Measurements from ENCODE around the gene SLC35E1. TPM values are rescaled to one million over a fixed set of nuclear protein-coding genes. Genes with fewer than 3 reads are reported as not detected.
A peak's percentile ranks its signal among the peaks of the same experiment; 100 is the strongest.

The SLC35E1 gene
- total RNA-seq, 3 donors from 2014 or later = 33.0 to 44.9 (median 39.2) TPM

- Histone ChIP-seq H3K36me3 (no peaks in the 10 kb centered on the region), H3K9me3 (no peaks in the 10 kb centered on the region), H3K27me3 (no peaks in the 10 kb centered on the region), H3K27ac (no peak overlapping the region), H3K4me1 (peaks cover 0 to 9% of the 10 kb centered on the region in 2 donors), H3K4me3 (no peak overlapping the region)
- DNase-seq (ENCODE audit: low spot score in 2 of 2) = no peak
- intact Hi-C loops (cut with DNase I; ENCODE audit: low total_unique reads) = no loop called here
- TF ChIP-seq POLR2A (IDR thresholded peaks at IDR 0.05) (no peak), POLR2AphosphoS5 (IDR thresholded peaks at IDR 0.05) (no peak), CTCF (IDR thresholded peaks at IDR 0.05) (no peak)
Observed at GRCh38 chr19:16618248-16618647, 46.0 kb upstream of the SLC35E1 start.

GRCh38 chr19:16615808-16616207, 43.6 kb upstream of the SLC35E1 start:
- TF ChIP-seq CTCF (IDR thresholded peaks at IDR 0.05) = no peak
- TF ChIP-seq POLR2AphosphoS5 (IDR thresholded peaks at IDR 0.05) = no peak
- TF ChIP-seq POLR2A (IDR thresholded peaks at IDR 0.05) = no peak
- Histone ChIP-seq H3K36me3 (no peaks in the 10 kb centered on the region), H3K4me1 (peaks cover 0 to 9% of the 10 kb centered on the region in 2 donors), H3K27ac (no peak overlapping the region), H3K4me3 (no peak overlapping the region), H3K9me3 (no peaks in the 10 kb centered on the region), H3K27me3 (no peaks in the 10 kb centered on the region)
- DNase-seq (ENCODE audit: low spot score in 2 of 2) = no peak
- intact Hi-C loops (cut with DNase I; ENCODE audit: low total_unique reads) = no loop called here

- Histone ChIP-seq H3K27ac (no peak overlapping the region), H3K4me1 (peaks cover 0 to 5% of the 10 kb centered on the region in 2 donors), H3K9me3 (no peaks in the 10 kb centered on the region), H3K36me3 (no peaks in the 10 kb centered on the region), H3K27me3 (no peaks in the 10 kb centered on the region), H3K4me3 (no peak overlapping the region)
- intact Hi-C loops (cut with DNase I; ENCODE audit: low total_unique reads) = no loop called here
- DNase-seq (ENCODE audit: low spot score in 2 of 2) = no peak
- no peak for TF ChIP-seq CTCF (IDR thresholded peaks at IDR 0.05)
- TF ChIP-seq POLR2AphosphoS5 (IDR thresholded peaks at IDR 0.05) = no peak
- no peak for TF ChIP-seq POLR2A (IDR thresholded peaks at IDR 0.05)
Observed at GRCh38 chr19:16614941-16615340, 42.7 kb upstream of the SLC35E1 start.

GRCh38 chr19:16613841-16614240, 41.6 kb upstream of the SLC35E1 start:
- H3K36me3 ChIP-seq = no peaks in the 10 kb centered on the region
- no peak for DNase-seq (ENCODE audit: low spot score in 2 of 2)
- no peak overlapping the region for H3K27ac ChIP-seq
- H3K4me3 ChIP-seq = no peak overlapping the region
- no peaks in the 10 kb centered on the region for H3K4me1 ChIP-seq
- H3K27me3 ChIP-seq = no peaks in the 10 kb centered on the region
- intact Hi-C loops (cut with DNase I; ENCODE audit: low total_unique reads) = no loop called here
- TF ChIP-seq CTCF (IDR thresholded peaks at IDR 0.05) (no peak), POLR2A (IDR thresholded peaks at IDR 0.05) (no peak), POLR2AphosphoS5 (IDR thresholded peaks at IDR 0.05) (no peak)
- no peaks in the 10 kb centered on the region for H3K9me3 ChIP-seq

- no peak for DNase-seq (ENCODE audit: low spot score in 2 of 2)
- Histone ChIP-seq H3K27ac (peak overlapping the region; percentile 21 to 44), H3K4me3 (no peak overlapping the region), H3K4me1 (no peaks in the 10 kb centered on the region), H3K36me3 (no peaks in the 10 kb centered on the region), H3K9me3 (no peaks in the 10 kb centered on the region), H3K27me3 (no peaks in the 10 kb centered on the region)
- intact Hi-C loops (cut with DNase I; ENCODE audit: low total_unique reads) = no loop called here
- TF ChIP-seq POLR2A (IDR thresholded peaks at IDR 0.05) (no peak), CTCF (IDR thresholded peaks at IDR 0.05) (no peak)
Observed at GRCh38 chr19:16612636-16613035, 40.4 kb upstream of the SLC35E1 start.

Measured in breast epithelium (tissue), 4 donors.